T-cell (primary cell): ENCODE results near the gene KSR2. TPM values are rescaled to one million over a fixed set of nuclear protein-coding genes. Genes with fewer than 3 reads are reported as not detected.
"Not testable (repeated sequence)": the region's sequence is repeated elsewhere in the genome, so short reads cannot be mapped to it uniquely, and the experiment has no call there.

Source experiments
- ATAC-seq, 4 experiments: fragments of 200-7000 bp in 3 of 4; fragments of 150-1000 bp in 1 of 4; cut with Tn5 transposase; replicated peaks in 1 of 4; 1 replicate in 3 of 4; 2 replicates in 1 of 4; pipeline ENCODE4 v1.10.0; 2021; ENCODE audit warnings: moderate library complexity in 3 of 4, mild to moderate bottlenecking in 2 of 4, moderate number of reproducible peaks in 1 of 4
- CTCF ChIA-PET, 2 donors: fragments of 300-600 bp; sonication (Branson Sonifier 250); formaldehyde crosslinking; loops; one replicate each; lab custom pipeline; 2022; ENCODE audit warnings: antibody characterized with exemption in 2 of 2; lab: Charles Lee
- POLR2A ChIA-PET, 2 donors: fragments of 300-600 bp; sonication (Branson Sonifier 250); formaldehyde crosslinking; loops; one replicate each; lab custom pipeline; 2022; ENCODE audit warnings: antibody characterized with exemption in 2 of 2; lab: Charles Lee
- DNase-seq, 35 experiments: peaks; one replicate each; pipeline versions ENCODE4 v3.0.0 to v3.0.0-alpha.2; 2013 to 2023
- H3K27ac ChIP-seq: one replicate; pipeline ENCODE4 v1.5.1; 2013; ENCODE audit warnings: low read length
- H3K27me3 ChIP-seq, 2 experiments: replicated peaks in 1 of 2; 1 replicate in 1 of 2; 2 replicates in 1 of 2; pipeline versions ENCODE4 v1.6.1 to v1.7.0; 2013; ENCODE audit warnings: low read length in 1 of 2, mixed read lengths in 1 of 2; ENCODE audit not compliant: control insufficient read depth in 2 of 2, insufficient read depth in 2 of 2; ENCODE audit errors: extremely low read depth in 1 of 2
- H3K36me3 ChIP-seq, 2 donors: 1 replicate in 1 of 2; 2 replicates in 1 of 2; pipeline versions ENCODE4 v1.6.1 to v1.7.0; 2013; ENCODE audit warnings: low read length in 1 of 2; ENCODE audit not compliant: control insufficient read depth in 2 of 2, insufficient read depth in 1 of 2; ENCODE audit errors: extremely low read depth in 1 of 2
- H3K4me1 ChIP-seq, 2 experiments: 1 replicate in 1 of 2; 2 replicates in 1 of 2; pipeline versions ENCODE4 v1.6.1 to v1.7.0; 2013; ENCODE audit warnings: low read length in 2 of 2, mixed read lengths in 1 of 2; ENCODE audit not compliant: insufficient read depth in 2 of 2, control insufficient read depth in 1 of 2; ENCODE audit errors: extremely low read depth in 1 of 2
- H3K4me3 ChIP-seq, 2 donors: 1 replicate in 1 of 2; 2 replicates in 1 of 2; pipeline versions ENCODE4 v1.5.1 to v1.7.0; 2013; ENCODE audit warnings: mild to moderate bottlenecking in 2 of 2, low read length in 1 of 2, moderate library complexity in 1 of 2; ENCODE audit not compliant: control insufficient read depth in 1 of 2; ENCODE audit errors: extremely low read depth in 1 of 2
- H3K9me3 ChIP-seq: 2 replicates; pipeline ENCODE4 v1.7.0; 2013
- H3K27ac Mint-ChIP-seq, 2 donors: one replicate each; pipeline ENCODE4 v1.8.0; 2020 to 2021; ENCODE audit warnings: mild to moderate bottlenecking in 2 of 2, mixed read lengths in 2 of 2
- H3K27me3 Mint-ChIP-seq, 2 donors: one replicate each; pipeline ENCODE4 v1.8.0; 2021 to 2022; ENCODE audit warnings: mixed read lengths in 2 of 2
- H3K36me3 Mint-ChIP-seq: one replicate; pipeline ENCODE4 v1.8.0; 2021; ENCODE audit warnings: mixed read lengths
- H3K4me1 Mint-ChIP-seq, 3 donors: one replicate each; pipeline ENCODE4 v1.8.0; 2020 to 2022; ENCODE audit warnings: mixed read lengths in 3 of 3, mild to moderate bottlenecking in 1 of 3
- H3K4me3 Mint-ChIP-seq, 3 donors: one replicate each; pipeline ENCODE4 v1.8.0; 2020 to 2022; ENCODE audit warnings: mild to moderate bottlenecking in 3 of 3, mixed read lengths in 3 of 3, moderate library complexity in 3 of 3
- H3K9me3 Mint-ChIP-seq, 3 donors: one replicate each; pipeline ENCODE4 v1.8.0; 2020 to 2022; ENCODE audit warnings: mixed read lengths in 3 of 3
- WGBS: methylation state at CpG from one replicate; pipeline ENCODE4 v1.1.5; 2013; ENCODE audit warnings: missing lambda C conversion rate; ENCODE audit not compliant: insufficient coverage; 5-methylcytosine and 5-hydroxymethylcytosine counted together
- total RNA-seq, 35 experiments: library from RNA in 6 of 35; stranded (reverse) in 6 of 35; fragments of 120-200 nt in 1 of 35; gene quantifications; one replicate each; pipeline versions ENCODE4 v1.2.1 to v1.2.4 and lab custom pipeline; 2013 to 2026

KSR2 gene
- total RNA-seq, 5 donors from 2014 or later (not counting 1 experiment from before 2014, with no cell fraction given): 0.03 to 0.10 (median 0.06) TPM

DNA sequence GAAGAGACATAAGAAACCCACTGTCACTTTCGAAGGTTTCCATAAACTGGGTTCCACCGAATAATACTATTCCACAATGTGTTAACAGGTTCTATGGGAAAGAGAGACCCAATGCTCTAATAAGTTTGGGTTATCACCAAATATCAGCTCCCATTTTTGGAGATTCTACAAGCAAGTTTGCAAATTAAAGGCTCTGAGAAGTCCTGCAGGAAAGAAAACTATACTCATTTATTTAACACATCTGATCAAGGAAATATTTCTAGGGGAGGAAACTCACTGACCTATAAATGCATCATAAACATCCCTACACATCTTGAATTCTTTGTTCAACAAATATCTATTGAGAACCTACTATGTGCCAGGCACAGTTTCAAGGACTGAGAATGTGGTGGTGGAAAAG, 161.4 kb downstream of the KSR2 start:
- H3K4me3 ChIP-seq: no peak overlapping the region
- ChIA-PET POLR2A (no interaction called here), CTCF (interaction anchor here in 1 of 2 donors (0.6 kb wide), 1 partner anchor 69 kb away, joined by 3 read pairs; no protein-coding TSS in a partner anchor)
- DNase-seq (no peak), ATAC-seq (no peak)
- Mint-ChIP-seq H3K27ac (no peak overlapping the region), H3K9me3 (no peaks in the 10 kb centered on the region), H3K4me1 (no peaks in the 10 kb centered on the region), H3K36me3 (no peaks in the 10 kb centered on the region), H3K27me3 (peaks cover 17 to 22% of the 10 kb centered on the region in 2 donors), H3K4me3 (no peak overlapping the region)
- WGBS: no CpG with 5 or more reads among the region's 2 CpGs
- no peaks in the 10 kb centered on the region for H3K36me3 ChIP-seq
- no peaks in the 10 kb centered on the region for H3K4me1 ChIP-seq
- peaks cover 0 to 7% of the 10 kb centered on the region in 2 experiments for H3K27me3 ChIP-seq
- no peaks in the 10 kb centered on the region for H3K9me3 ChIP-seq
- H3K27ac ChIP-seq: no peak overlapping the region

DNA sequence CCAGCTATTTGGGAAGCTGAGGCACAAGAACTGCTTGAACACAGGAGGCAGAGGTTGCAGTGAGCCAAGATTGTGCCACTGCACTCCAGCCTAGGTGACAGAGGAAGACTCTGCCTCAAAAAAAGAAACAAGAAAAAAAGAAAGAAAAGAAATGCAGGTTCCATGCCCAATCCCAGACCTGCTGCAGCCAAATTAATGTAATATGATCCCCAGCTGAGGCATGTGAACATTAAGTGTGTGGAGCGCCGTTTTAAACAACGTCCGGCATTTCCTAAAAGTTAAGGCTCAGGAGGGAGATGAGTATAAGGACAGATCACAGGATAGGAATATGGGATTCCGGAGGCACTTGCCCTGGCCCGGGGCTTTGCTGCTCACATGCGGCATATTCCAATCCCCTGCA, 162.9 kb downstream of the KSR2 start:
- H3K36me3 ChIP-seq: no peaks in the 10 kb centered on the region
- Mint-ChIP-seq H3K9me3 (no peaks in the 10 kb centered on the region), H3K36me3 (no peaks in the 10 kb centered on the region), H3K27ac (no peak overlapping the region), H3K4me3 (no peak overlapping the region), H3K4me1 (no peaks in the 10 kb centered on the region), H3K27me3 (peaks cover 16 to 17% of the 10 kb centered on the region in 2 donors)
- H3K4me1 ChIP-seq: no peaks in the 10 kb centered on the region
- no peaks in the 10 kb centered on the region for H3K9me3 ChIP-seq
- WGBS: 93% methylated on average over 3 of the region's 7 CpGs
- ATAC-seq (no peak), DNase-seq (no peak)
- H3K27ac ChIP-seq: no peak overlapping the region
- CTCF ChIA-PET: no interaction called here
- H3K4me3 ChIP-seq: no peak overlapping the region
- POLR2A ChIA-PET: no interaction called here
- peaks cover 0 to 2% of the 10 kb centered on the region in 2 experiments for H3K27me3 ChIP-seq

DNA sequence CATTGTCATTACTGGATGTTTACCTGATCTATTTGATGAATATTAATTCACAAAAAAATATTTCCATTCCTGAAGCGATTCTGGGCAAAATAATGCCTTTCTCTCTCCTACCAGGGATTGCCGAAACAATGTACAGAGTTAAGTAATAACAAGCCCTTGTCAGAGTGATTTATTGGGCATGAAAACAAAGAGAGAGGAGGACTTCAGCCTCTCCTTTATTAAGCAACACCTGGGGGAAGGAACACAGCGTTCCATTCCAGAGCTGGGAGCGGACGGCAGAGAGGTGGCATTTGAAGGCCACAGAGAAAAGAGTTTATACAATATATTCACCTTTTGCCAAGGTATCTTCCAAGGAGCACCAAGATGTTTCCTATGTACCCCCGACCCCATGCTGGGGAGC, 165.8 kb downstream of the KSR2 start:
- no peak for DNase-seq
- CTCF ChIA-PET: no interaction called here
- H3K9me3 ChIP-seq: no peaks in the 10 kb centered on the region
- Mint-ChIP-seq H3K9me3 (no peaks in the 10 kb centered on the region), H3K4me3 (no peak overlapping the region), H3K36me3 (no peaks in the 10 kb centered on the region), H3K4me1 (no peaks in the 10 kb centered on the region), H3K27ac (no peak overlapping the region), H3K27me3 (peaks cover 0 to 5% of the 10 kb centered on the region in 2 donors)
- no CpG with 5 or more reads among the region's 6 CpGs for WGBS
- no peaks in the 10 kb centered on the region for H3K36me3 ChIP-seq
- no peak overlapping the region for H3K27ac ChIP-seq
- H3K27me3 ChIP-seq: peaks cover 0 to 5% of the 10 kb centered on the region in 2 experiments
- ATAC-seq: no peak
- H3K4me3 ChIP-seq: no peak overlapping the region
- POLR2A ChIA-PET: no interaction called here
- no peaks in the 10 kb centered on the region for H3K4me1 ChIP-seq

DNA sequence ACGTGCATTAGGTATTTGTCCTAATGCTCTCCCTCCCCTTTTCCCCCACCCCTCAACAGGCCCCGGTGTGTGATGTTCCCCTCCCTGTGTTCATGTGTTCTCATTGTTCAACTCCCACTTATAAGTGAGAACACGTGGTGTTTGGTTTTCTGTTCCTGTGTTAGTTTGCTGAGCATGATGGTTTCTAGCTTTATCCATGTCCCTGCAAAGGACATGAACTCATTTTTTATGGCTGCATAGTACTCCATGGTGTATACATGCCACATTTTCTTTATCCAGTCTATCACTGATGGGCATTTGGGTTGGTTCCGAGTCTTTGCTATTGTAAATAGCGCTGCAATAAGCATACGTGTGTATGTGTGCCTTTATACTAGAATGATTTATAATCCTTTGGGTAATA, 168.1 kb downstream of the KSR2 start:
- ATAC-seq, H3K27me3 ChIP-seq, H3K36me3 ChIP-seq, H3K4me3 ChIP-seq, H3K4me3 Mint-ChIP-seq, H3K9me3 ChIP-seq, DNase-seq, POLR2A ChIA-PET, H3K9me3 Mint-ChIP-seq, H3K36me3 Mint-ChIP-seq, H3K27ac Mint-ChIP-seq, H3K4me1 Mint-ChIP-seq, CTCF ChIA-PET, H3K27me3 Mint-ChIP-seq, H3K27ac ChIP-seq, H3K4me1 ChIP-seq: not testable (repeated sequence)
- WGBS: 80% methylated on average over 1 of the region's 6 CpGs

DNA sequence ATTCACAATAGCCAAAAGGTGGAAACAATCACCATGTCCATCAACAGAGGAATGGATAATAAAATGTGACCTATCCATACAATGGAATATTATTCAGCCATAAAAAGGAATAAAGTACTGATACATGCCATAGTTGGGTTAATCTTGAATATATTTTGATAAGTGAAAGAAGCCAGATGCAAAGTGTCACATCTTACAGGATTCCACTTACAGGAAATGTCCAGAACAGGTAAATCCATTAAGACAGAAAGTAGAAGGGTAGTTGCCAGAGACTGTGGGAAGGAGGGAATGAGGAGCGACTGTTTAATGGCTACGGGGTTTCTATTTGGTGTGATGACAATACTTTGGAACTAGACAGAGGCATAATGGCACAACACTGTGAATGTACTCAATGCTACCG, 171.6 kb downstream of the KSR2 start:
- DNase-seq: no peak
- Mint-ChIP-seq H3K9me3 (peaks cover 0 to 5% (median 4%) of the 10 kb centered on the region in 3 donors), H3K27me3 (peaks cover 0 to 6% of the 10 kb centered on the region in 2 donors), H3K4me1 (no peaks in the 10 kb centered on the region), H3K36me3 (no peaks in the 10 kb centered on the region), H3K27ac (no peak overlapping the region), H3K4me3 (no peak overlapping the region)
- Histone ChIP-seq H3K27ac (no peak overlapping the region), H3K27me3 (peaks cover 0 to 2% of the 10 kb centered on the region in 2 experiments), H3K4me3 (no peak overlapping the region), H3K9me3 (no peaks in the 10 kb centered on the region), H3K4me1 (no peaks in the 10 kb centered on the region), H3K36me3 (no peaks in the 10 kb centered on the region)
- ATAC-seq: no peak
- CTCF ChIA-PET: no interaction called here
- WGBS: 100% methylated on average over 2 of the region's 3 CpGs
- POLR2A ChIA-PET: no interaction called here

DNA sequence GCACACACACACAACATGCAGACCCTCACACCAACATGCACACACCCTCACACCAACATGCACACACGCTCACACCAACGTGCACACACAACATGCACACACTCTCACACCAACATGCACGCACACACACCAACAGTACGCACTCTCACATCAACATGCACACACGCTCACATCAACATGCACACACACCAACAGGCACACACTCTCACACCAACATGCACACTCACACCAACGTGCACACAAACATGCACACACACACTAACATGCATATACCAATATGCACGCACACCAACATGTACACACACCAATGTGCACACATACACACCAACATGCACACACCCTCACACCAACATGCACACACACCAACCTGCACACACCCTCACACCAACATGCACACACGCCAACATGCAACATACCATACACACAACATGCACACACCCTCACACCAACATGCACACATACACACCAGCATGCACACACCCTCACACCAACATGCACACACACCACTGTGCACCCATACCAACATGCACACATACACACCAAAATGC, 175.8 kb downstream of the KSR2 start:
- POLR2A ChIA-PET: no interaction called here
- H3K4me1 Mint-ChIP-seq: no peaks in the 10 kb centered on the region

More for the DNA sequence above, 175.8 kb downstream of the KSR2 start:
- H3K9me3 Mint-ChIP-seq: peaks cover 0 to 5% (median 4%) of the 10 kb centered on the region in 3 donors
- Histone ChIP-seq H3K27ac (no peak overlapping the region), H3K36me3 (no peaks in the 10 kb centered on the region), H3K4me3 (no peak overlapping the region), H3K4me1 (no peaks in the 10 kb centered on the region), H3K27me3 (peaks cover 0 to 3% of the 10 kb centered on the region in 2 experiments), H3K9me3 (no peaks in the 10 kb centered on the region)
- H3K4me3 Mint-ChIP-seq: no peak overlapping the region
- peaks cover 0 to 6% of the 10 kb centered on the region in 2 donors for H3K27me3 Mint-ChIP-seq
- DNase-seq: no peak
- ATAC-seq: no peak
- WGBS: 89% methylated on average over 8 of the region's 8 CpGs
- H3K27ac Mint-ChIP-seq: no peak overlapping the region
- no peaks in the 10 kb centered on the region for H3K36me3 Mint-ChIP-seq
- CTCF ChIA-PET: no interaction called here
